Liver (tissue), 10 donors: Measurements from ENCODE around the gene RBM20. TPM values are rescaled to one million over a fixed set of nuclear protein-coding genes. Genes with fewer than 3 reads are reported as not detected.

Source experiments
- DNase-seq: peaks from one replicate; pipeline ENCODE4 v3.0.0-alpha.2; 2017; ENCODE audit warnings: low spot score
- H3K27ac ChIP-seq, 2 donors: one replicate each; pipeline ENCODE4 v1.7.0; 2013; ENCODE audit warnings: inconsistent platforms in 2 of 2, low read length in 2 of 2, control low read depth in 1 of 2, low read depth in 1 of 2, mild to moderate bottlenecking in 1 of 2
- H3K27me3 ChIP-seq, 4 donors: one replicate each; pipeline versions ENCODE4 v1.6.1 to v1.7.0; 2013; ENCODE audit warnings: low read length in 3 of 4, inconsistent platforms in 1 of 4, mild to moderate bottlenecking in 1 of 4, moderate library complexity in 1 of 4; ENCODE audit not compliant: control insufficient read depth in 4 of 4, insufficient read depth in 4 of 4
- H3K36me3 ChIP-seq, 4 donors: one replicate each; pipeline versions ENCODE4 v1.6.1 to v1.7.0; 2013; ENCODE audit warnings: low read length in 3 of 4, mild to moderate bottlenecking in 3 of 4, low read depth in 1 of 4, moderate library complexity in 1 of 4; ENCODE audit not compliant: control insufficient read depth in 4 of 4, insufficient read depth in 3 of 4
- H3K4me1 ChIP-seq, 4 donors: one replicate each; pipeline versions ENCODE4 v1.6.1 to v1.7.0; 2013; ENCODE audit warnings: low read length in 3 of 4, mild to moderate bottlenecking in 3 of 4, moderate library complexity in 1 of 4; ENCODE audit not compliant: control insufficient read depth in 4 of 4, insufficient read depth in 4 of 4
- H3K4me3 ChIP-seq, 3 donors: one replicate each; pipeline versions ENCODE4 v1.6.1 to v1.7.0; 2013; ENCODE audit warnings: low read length in 3 of 3, control low read depth in 1 of 3, low read depth in 1 of 3, mild to moderate bottlenecking in 1 of 3
- H3K9ac ChIP-seq, 2 donors: one replicate each; pipeline ENCODE4 v1.7.0; 2013; ENCODE audit warnings: low read length in 2 of 2, mild to moderate bottlenecking in 2 of 2, moderate library complexity in 2 of 2, control low read depth in 1 of 2, low read depth in 1 of 2
- H3K9me3 ChIP-seq, 4 donors: one replicate each; pipeline versions ENCODE4 v1.6.1 to v1.7.0; 2013; ENCODE audit warnings: low read length in 3 of 4; ENCODE audit not compliant: control insufficient read depth in 4 of 4
- ATF3 ChIP-seq: IDR thresholded peaks from 2 replicates; pipeline ENCODE4 v1.6.1; 2016; ENCODE audit warnings: antibody characterized with exemption
- EGR1 ChIP-seq, 2 donors: IDR thresholded peaks; 2 replicates each; pipeline ENCODE4 v1.6.1; 2016 to 2018; ENCODE audit warnings: antibody characterized with exemption in 2 of 2, low read depth in 2 of 2
- GABPA ChIP-seq, 2 donors: IDR thresholded peaks in 1 of 2; conservative IDR thresholded peaks in 1 of 2; 2 replicates each; pipeline ENCODE4 v1.6.1; 2016; ENCODE audit warnings: antibody characterized with exemption in 2 of 2, mild to moderate bottlenecking in 1 of 2, moderate library complexity in 1 of 2
- HNF4G ChIP-seq: IDR thresholded peaks from 2 replicates; pipeline ENCODE4 v1.6.1; 2016; ENCODE audit warnings: antibody characterized with exemption
- JUND ChIP-seq, 2 donors: IDR thresholded peaks; 2 replicates each; pipeline ENCODE4 v1.6.1; 2016; ENCODE audit warnings: antibody characterized with exemption in 2 of 2
- NR2F2 ChIP-seq: IDR thresholded peaks from 2 replicates; pipeline ENCODE4 v1.6.1; 2016; ENCODE audit warnings: antibody characterized with exemption
- RAD21 ChIP-seq, 2 donors: IDR thresholded peaks; 2 replicates each; pipeline ENCODE4 v1.6.1; 2016; ENCODE audit warnings: antibody characterized with exemption in 2 of 2, mild to moderate bottlenecking in 2 of 2
- SP1 ChIP-seq: IDR thresholded peaks from 2 replicates; pipeline ENCODE4 v1.6.1; 2018; ENCODE audit warnings: antibody characterized with exemption, mild to moderate bottlenecking
- TAF1 ChIP-seq: conservative IDR thresholded peaks from 2 replicates; pipeline ENCODE4 v1.6.1; 2016; ENCODE audit warnings: antibody characterized with exemption, mild to moderate bottlenecking
- WGBS: extraction: QIAGEN DNeasy Blood & Tissue Kit; methylation state at CpG from one replicate; pipeline ENCODE4 v1.1.7; 2013; 5-methylcytosine and 5-hydroxymethylcytosine counted together
- polyA plus RNA-seq, 2 donors: library from polyadenylated mRNA; stranded (reverse) in 1 of 2; unstranded in 1 of 2; fragments of 200-250 nt in 1 of 2; fragments of >200 nt in 1 of 2; fragmentation: Nextera tagmentation in 1 of 2; extraction: Ambion mirVana in 1 of 2; gene quantifications; one replicate each; pipeline versions ENCODE4 v1.2.1 to v1.2.3, GENCODE V29; 2013 to 2015
- small RNA-seq: library from RNA; depleted of rRNA; stranded (forward); fragments of <200 nt; gene quantifications from one replicate; pipeline ENCODE3, GENCODE V24; 2014
- total RNA-seq, 2 donors: library from RNA; depleted of rRNA; stranded (reverse); fragments of >200 nt; gene quantifications; one replicate each; pipeline ENCODE4 v1.2.3, GENCODE V29; 2014
- donor health status: healthy.
- donor health status: healthy.
- donor health status: healthy.
- donor health status: healthy.
- donor health status: healthy.

RBM20 gene
- total and polyA plus RNA-seq, 4 donors = 0.03 to 0.08 (median 0.05) TPM; not detected in 1

- H3K9me3 ChIP-seq = no peaks in the 10 kb centered on the region
- 97% methylated on average over 1 of the region's 1 CpG for WGBS
- no peak overlapping the region for H3K4me3 ChIP-seq
- no peaks in the 10 kb centered on the region for H3K4me1 ChIP-seq
- no peaks in the 10 kb centered on the region for H3K27me3 ChIP-seq
- TF ChIP-seq RAD21 (IDR thresholded peaks at IDR 0.05) = no peak
- TF ChIP-seq SP1 = no peak
- no peak for TF ChIP-seq ATF3
- TF ChIP-seq GABPA (IDR thresholded peaks at IDR 0.05 in 1 of 2, conservative IDR thresholded peaks at IDR 0.05 in 1 of 2) = no peak
- no peak for TF ChIP-seq NR2F2
- TF ChIP-seq HNF4G = no peak
- no peak for TF ChIP-seq JUND (IDR thresholded peaks at IDR 0.05)
- no peak for TF ChIP-seq EGR1 (IDR thresholded peaks at IDR 0.05; ENCODE audit: low read depth in 2 of 2)
- no peak for TF ChIP-seq TAF1
- peaks cover 0 to 43% (median 29%) of the 10 kb centered on the region in 4 donors for H3K36me3 ChIP-seq
- no peak overlapping the region for H3K9ac ChIP-seq
- H3K27ac ChIP-seq = no peak overlapping the region
- DNase-seq = no peak
These were observed 243.4 kb downstream of the RBM20 start for GRCh38 chr10:110887560-110887959.

Small RNA genes within 50 kb of the gene (small RNA-seq; reads per million reads assigned to genes)
- gene RF00019 (not detected), gene RN7SKP288 (not detected), gene RNA5SP327 (not detected)

Other genes with a start within 250 kb of the RBM20 start
- gene DUSP5, start 146.4 kb upstream of the RBM20 start, total RNA-seq = 1 to 10 TPM; 7.5 to 8.9 TPM
- gene DUSP5, start 146.4 kb upstream of the RBM20 start, polyA plus RNA-seq = 1 to 10 TPM; 2.0 to 8.6 TPM
- gene SMC3, start 76.6 kb upstream of the RBM20 start, total RNA-seq = 10 to 100 TPM; 13.1 to 26.4 TPM
- gene SMC3, start 76.6 kb upstream of the RBM20 start, polyA plus RNA-seq = 10 to 100 TPM in 1 of 2 donors, 1 to 10 TPM in 1; 7.2 to 23.0 TPM
- 10 to 100 TPM; 25.9 to 94.4 TPM for gene PDCD4, start 227.6 kb downstream of the RBM20 start, total RNA-seq
- gene PDCD4, start 227.6 kb downstream of the RBM20 start, polyA plus RNA-seq = 10 to 100 TPM; 14.7 to 24.3 TPM